NB4 (cell line): Measurements from ENCODE around the gene CCDC66.

Source experiments
- CTCF ChIP-seq: IDR thresholded peaks from one replicate; pipeline ENCODE4 v1.5.1; 2012; ENCODE audit warnings: low read depth, low read length
- MYC ChIP-seq: IDR thresholded peaks from 2 replicates; pipeline ENCODE4 v1.6.1; 2011; ENCODE audit warnings: low read depth, low read length
- POLR2A ChIP-seq: IDR thresholded peaks from 2 replicates; pipeline ENCODE4 v1.6.1; 2011; ENCODE audit warnings: mild to moderate bottlenecking; ENCODE audit not compliant: insufficient read length; ENCODE audit errors: extremely low read depth

- TF ChIP-seq CTCF: no peak
- no peak for TF ChIP-seq POLR2A
- TF ChIP-seq MYC: no peak
These were observed 36.6 kb downstream of the CCDC66 start for GRCh38 chr3:56593455-56594158.
